NCI-H2029 (cell line): Measurements from ENCODE around the gene SKIDA1.

Experiments used
- DNase-seq: peaks from one replicate; lab custom pipeline; 2025; lab: John Stamatoyannopoulos, UW

SKIDA1 gene

GRCh38 chr10:21501091-21501490 is 24.4 kb downstream of the SKIDA1 start:
- DNase-seq = no peak

GRCh38 chr10:21500578-21500910 is 24.9 kb downstream of the SKIDA1 start:
- DNase-seq = no peak

GRCh38 chr10:21499701-21500577 is 25.5 kb downstream of the SKIDA1 start:
- DNase-seq = no peak

GRCh38 chr10:21498986-21499385 is 26.5 kb downstream of the SKIDA1 start:
- DNase-seq = no peak

GRCh38 chr10:21498377-21498776 is 27.1 kb downstream of the SKIDA1 start:
- no peak for DNase-seq

- peak; percentile 73 for DNase-seq
These were observed 28.2 kb downstream of the SKIDA1 start for GRCh38 chr10:21497177-21497807.

GRCh38 chr10:21496343-21497176 is 28.9 kb downstream of the SKIDA1 start:
- DNase-seq = no peak

- DNase-seq = peak; percentile 45
These were observed 29.6 kb downstream of the SKIDA1 start for GRCh38 chr10:21495752-21496342.

- no peak for DNase-seq
These were observed 30.3 kb downstream of the SKIDA1 start for GRCh38 chr10:21495002-21495751.

GRCh38 chr10:21494191-21495001 is 31.1 kb downstream of the SKIDA1 start:
- DNase-seq = no peak

GRCh38 chr10:21493784-21494183 is 31.7 kb downstream of the SKIDA1 start:
- DNase-seq = no peak

- no peak for DNase-seq
These were observed 33.1 kb downstream of the SKIDA1 start for GRCh38 chr10:21492421-21492820.

- DNase-seq = no peak
These were observed 34.8 kb downstream of the SKIDA1 start for GRCh38 chr10:21490711-21491105.

GRCh38 chr10:21490028-21490710 is 35.3 kb downstream of the SKIDA1 start:
- DNase-seq = no peak

- no peak for DNase-seq
These were observed 36.5 kb downstream of the SKIDA1 start for GRCh38 chr10:21488957-21489446.

- no peak for DNase-seq
These were observed 37.1 kb downstream of the SKIDA1 start for GRCh38 chr10:21488246-21488956.

GRCh38 chr10:21487416-21488180 is 37.9 kb downstream of the SKIDA1 start:
- DNase-seq = no peak

- no peak for DNase-seq
These were observed 42.7 kb downstream of the SKIDA1 start for GRCh38 chr10:21482821-21483220.
